GM23248 (cell line): Measurements from ENCODE around the gene CHRD. TPM values are rescaled to one million over a fixed set of nuclear protein-coding genes. Genes with fewer than 3 reads are reported as not detected.

Experiments used
- DNase-seq: peaks from one replicate; pipeline ENCODE4 v3.0.0-alpha.2; 2015
- H2AFZ ChIP-seq: fragments of 200-600 bp; sonication (generic); 2 replicates; pipeline ENCODE4 v1.6.1; 2016; ENCODE audit warnings: antibody characterized with exemption
- H3F3A ChIP-seq: fragments of 200-600 bp; sonication (generic); 2 replicates; pipeline ENCODE4 v1.6.1; 2016; ENCODE audit warnings: mild to moderate bottlenecking, antibody characterized with exemption, mixed run types; ENCODE audit not compliant: insufficient read depth
- H3K27ac ChIP-seq: fragments of 200-600 bp; sonication (generic); 2 replicates; pipeline ENCODE4 v1.5.1; 2016; ENCODE audit warnings: mild to moderate bottlenecking
- H3K27me3 ChIP-seq: fragments of 200-600 bp; sonication (generic); replicated peaks from 2 replicates; pipeline ENCODE4 v1.6.1; 2016; ENCODE audit warnings: mild to moderate bottlenecking; ENCODE audit not compliant: insufficient read depth
- H3K36me3 ChIP-seq: fragments of 200-600 bp; sonication (generic); 2 replicates; pipeline ENCODE4 v1.6.1; 2016; ENCODE audit warnings: low read depth, mild to moderate bottlenecking
- H3K4me1 ChIP-seq: fragments of 200-600 bp; sonication (generic); 2 replicates; pipeline ENCODE4 v1.6.1; 2016; ENCODE audit warnings: mild to moderate bottlenecking; ENCODE audit not compliant: insufficient read depth
- H3K4me2 ChIP-seq: fragments of 200-600 bp; sonication (generic); one replicate; pipeline ENCODE4 v1.6.1; 2016; ENCODE audit warnings: mild to moderate bottlenecking; ENCODE audit not compliant: unreplicated experiment
- H3K4me3 ChIP-seq: fragments of 200-600 bp; sonication (generic); 2 replicates; pipeline ENCODE4 v1.5.1; 2016; ENCODE audit warnings: mild to moderate bottlenecking
- H3K79me2 ChIP-seq: fragments of 200-600 bp; sonication (generic); 2 replicates; pipeline ENCODE4 v1.6.1; 2016; ENCODE audit warnings: mild to moderate bottlenecking; ENCODE audit not compliant: insufficient read depth
- H3K9ac ChIP-seq: fragments of 200-600 bp; sonication (generic); 2 replicates; pipeline ENCODE4 v1.6.1; 2016; ENCODE audit warnings: mild to moderate bottlenecking
- H3K9me2 ChIP-seq: fragments of 200-600 bp; sonication (generic); 2 replicates; pipeline ENCODE4 v1.6.1; 2016; ENCODE audit warnings: mixed run types, mild to moderate bottlenecking, moderate library complexity; ENCODE audit not compliant: insufficient read depth
- H3K9me3 ChIP-seq: fragments of 200-600 bp; sonication (generic); one replicate; pipeline ENCODE4 v1.6.1; 2017; ENCODE audit warnings: low read depth
- H4K20me1 ChIP-seq: fragments of 200-600 bp; sonication (generic); 2 replicates; pipeline ENCODE4 v1.6.0; 2016; ENCODE audit not compliant: insufficient read depth
- EZH2 ChIP-seq: fragments of 200-600 bp; sonication (generic); IDR thresholded peaks from 2 replicates; pipeline ENCODE4 v1.6.1; 2018; ENCODE audit warnings: antibody characterized with exemption, mild to moderate bottlenecking; ENCODE audit not compliant: insufficient read depth, poor library complexity, severe bottlenecking
- EZH2phosphoT487 ChIP-seq: fragments of 200-600 bp; sonication (generic); IDR thresholded peaks from 2 replicates; pipeline ENCODE4 v1.6.1; 2018; ENCODE audit warnings: antibody characterized with exemption, moderate library complexity, mild to moderate bottlenecking, low read depth; ENCODE audit not compliant: insufficient read depth
- WGBS, 2 experiments: methylation state at CpG; one replicate each; pipeline ENCODE4 v1.1.6; 2015 to 2017; ENCODE audit warnings: low lambda C conversion rate in 2 of 2, low coverage in 1 of 2; ENCODE audit errors: missing lambda C conversion rate in 2 of 2; 5-methylcytosine and 5-hydroxymethylcytosine counted together
- in situ Hi-C: fragments of 300-500 bp; cut with MboI; formaldehyde crosslinking; loops from 2 replicates; pipeline ENCODE4 v1.15.0; 2020
- polyA plus RNA-seq: library from polyadenylated mRNA; unstranded; fragments of >200 nt; fragmentation: Nextera tagmentation; extraction: Ambion mirVana; gene quantifications from 2 replicates; pipeline ENCODE4 v1.2.1, GENCODE V29; 2016
- total RNA-seq: library from RNA; depleted of rRNA; stranded (reverse); fragments of >200 nt; shearing (Covaris generic); gene quantifications from 2 replicates; pipeline ENCODE4 v1.2.3, GENCODE V29; 2014; rRNA removed

CHRD gene
- 0.22 and 0.25 TPM in 2 replicates for total RNA-seq
- 0.13 and 0.15 TPM in 2 replicates for polyA plus RNA-seq

DNA sequence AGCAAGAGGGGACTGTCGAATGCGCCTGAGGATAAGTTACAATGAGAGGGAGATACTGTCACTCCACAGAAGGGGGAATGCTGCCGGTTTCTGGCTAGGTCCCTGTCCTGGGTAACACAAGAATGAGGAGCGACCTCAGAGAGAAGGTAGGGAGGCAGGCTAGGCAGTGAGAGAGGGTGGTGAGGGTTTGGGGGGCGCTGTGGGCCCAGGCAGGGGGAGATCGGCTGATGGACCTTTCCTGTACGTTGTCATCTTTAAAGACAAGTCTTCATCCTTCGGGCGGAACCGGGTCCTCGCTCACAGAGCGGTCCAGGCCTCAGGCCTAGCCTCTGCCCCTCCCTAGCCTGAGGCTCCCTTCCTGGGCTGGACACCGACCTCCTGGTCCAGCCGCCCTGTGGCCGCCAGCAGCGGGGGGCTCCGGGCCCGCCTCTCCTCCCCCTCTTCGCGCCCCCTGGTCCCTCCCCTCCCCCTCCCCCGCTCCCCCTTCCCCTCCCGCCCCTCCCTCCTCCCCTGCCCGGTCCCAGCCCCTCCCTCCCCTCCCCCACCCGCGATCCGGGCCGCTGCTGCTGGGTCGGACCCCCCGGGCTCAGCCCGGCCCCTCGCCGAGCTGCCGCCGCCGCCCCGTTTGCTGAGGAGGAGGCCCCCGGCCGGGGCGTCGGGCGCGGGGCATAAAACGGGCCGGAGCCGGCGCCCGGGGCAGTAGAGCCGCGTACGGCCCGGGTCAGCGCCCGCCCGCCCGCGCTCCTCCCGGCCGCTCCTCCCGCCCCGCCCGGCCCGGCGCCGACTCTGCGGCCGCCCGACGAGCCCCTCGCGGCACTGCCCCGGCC lies at the start of gene CHRD:
Gene CHRD (plus strand): TSS at position 697 of the 827 bp plus-strand sequence. CDS start 265 bp downstream, outside the sequence.
- Histone ChIP-seq H3K27me3 (peaks cover 33% of the 10 kb centered on the region), H3K36me3 (no peaks in the 10 kb centered on the region), H3K79me2 (no peaks in the 10 kb centered on the region), H3F3A (no peaks in the 10 kb centered on the region), H3K9me2 (no peaks in the 10 kb centered on the region), H3K4me1 (no peaks in the 10 kb centered on the region), H3K9ac (no peak within 1 kb of the TSS), H4K20me1 (no peaks in the 10 kb centered on the region), H3K9me3 (no peaks in the 10 kb centered on the region), H2AFZ (no peak within 1 kb of the TSS), H3K27ac (no peak within 1 kb of the TSS), H3K4me2 (peak within 1 kb of the TSS; percentile 80), H3K4me3 (peak within 1 kb of the TSS; percentile 69)
- TF ChIP-seq EZH2 = no peak
- no peak for TF ChIP-seq EZH2phosphoT487
- no peak for DNase-seq
- 12 to 28% methylated on average over 11 to 31 of the region's 71 CpGs for WGBS, 2 experiments
- in situ Hi-C loops = loop anchor here (10.0 kb wide), 1 partner anchor 145 kb away; no protein-coding TSS in a partner anchor

DNA sequence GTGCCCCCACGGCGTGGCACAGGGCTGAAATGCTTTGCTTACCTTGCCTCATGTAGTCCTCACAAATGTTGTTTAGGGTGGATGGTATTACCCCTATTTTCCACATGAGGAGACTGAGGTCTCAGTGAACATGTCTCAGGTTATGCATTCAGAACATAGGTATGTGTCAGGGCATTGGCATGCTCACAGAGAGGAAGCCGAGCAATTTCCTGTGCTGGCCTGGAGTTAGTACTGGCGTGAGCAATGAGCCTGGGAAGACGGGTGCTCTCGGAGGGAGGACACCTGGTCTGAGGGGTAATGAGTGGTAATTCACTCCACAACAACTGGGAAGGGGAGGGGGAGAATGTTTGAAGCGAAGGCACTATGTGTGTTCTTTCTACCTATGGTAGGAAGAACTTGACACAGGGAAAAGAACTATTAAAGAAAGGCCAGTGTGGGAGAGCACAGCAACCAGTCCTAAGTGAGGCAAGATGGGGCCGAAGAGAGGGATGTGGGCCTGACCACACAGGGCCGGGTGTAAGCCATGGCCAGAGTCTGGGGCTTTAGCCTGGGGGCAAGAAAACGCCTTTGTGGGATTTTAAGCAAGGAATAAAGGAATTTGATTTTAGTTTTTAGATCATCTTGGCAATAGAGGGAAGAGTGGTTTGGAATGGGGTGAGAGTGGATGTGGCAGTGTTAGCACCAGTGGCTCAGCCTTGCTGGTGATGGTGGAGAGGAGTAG lies 47.3 kb upstream of the CHRD start:
- no peak overlapping the region for H3K4me3 ChIP-seq
- peaks cover 65% of the 10 kb centered on the region for H3K36me3 ChIP-seq
- in situ Hi-C loops = no loop called here
- H3K27ac ChIP-seq = peak overlapping the region; percentile 94
- H3K27me3 ChIP-seq = no peaks in the 10 kb centered on the region
- peaks cover 90% of the 10 kb centered on the region for H3F3A ChIP-seq
- no peak for TF ChIP-seq EZH2phosphoT487
- H2AFZ ChIP-seq = no peak overlapping the region
- DNase-seq = peak; percentile 95
- H3K9me3 ChIP-seq = no peaks in the 10 kb centered on the region
- peaks cover 70% of the 10 kb centered on the region for H3K79me2 ChIP-seq
- peak overlapping the region; percentile 88 for H3K9ac ChIP-seq
- no peaks in the 10 kb centered on the region for H3K9me2 ChIP-seq
- 44 to 45% methylated on average over 10 of the region's 10 CpGs for WGBS, 2 experiments
- peaks cover 61% of the 10 kb centered on the region for H3K4me1 ChIP-seq
- H3K4me2 ChIP-seq = peak overlapping the region; percentile 25
- H4K20me1 ChIP-seq = peaks cover 8% of the 10 kb centered on the region; the same call in 1 of the 2 replicates

DNA sequence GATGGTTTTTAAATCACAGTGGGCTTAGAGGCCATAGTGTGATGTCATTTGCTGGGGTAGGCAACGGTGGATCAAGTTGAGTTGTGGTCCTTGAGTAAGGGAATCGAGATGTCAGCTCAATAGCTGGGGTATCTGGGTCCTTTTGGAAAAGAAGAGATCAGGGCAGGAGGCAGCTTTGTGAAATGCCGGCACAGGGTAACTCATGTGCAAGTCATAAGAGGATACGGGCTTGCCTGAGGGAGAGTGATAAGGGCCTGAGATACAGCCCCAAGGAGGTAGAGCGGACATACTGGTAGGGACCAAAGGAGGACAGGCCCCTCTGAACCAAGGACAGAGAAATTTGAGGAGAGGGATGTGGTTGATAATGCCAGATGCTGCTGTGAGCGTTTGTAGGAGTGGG lies 46.7 kb upstream of the CHRD start:
- Histone ChIP-seq H3F3A (peaks cover 86% of the 10 kb centered on the region), H2AFZ (no peak overlapping the region), H3K27me3 (no peaks in the 10 kb centered on the region), H3K4me1 (peaks cover 67% of the 10 kb centered on the region), H3K4me3 (no peak overlapping the region), H3K9me3 (no peaks in the 10 kb centered on the region), H3K9me2 (no peaks in the 10 kb centered on the region), H4K20me1 (peaks cover 8% of the 10 kb centered on the region; the same call in 1 of the 2 replicates), H3K79me2 (peaks cover 70% of the 10 kb centered on the region), H3K36me3 (peaks cover 58% of the 10 kb centered on the region), H3K27ac (peak overlapping the region; percentile 94), H3K4me2 (no peak overlapping the region), H3K9ac (peak overlapping the region; percentile 88)
- in situ Hi-C loops = no loop called here
- 68 to 72% methylated on average over 6 of the region's 6 CpGs for whole genome bisulfite sequencing, 2 experiments
- TF ChIP-seq EZH2 (no peak), EZH2phosphoT487 (no peak)
- DNase-seq = no peak

DNA sequence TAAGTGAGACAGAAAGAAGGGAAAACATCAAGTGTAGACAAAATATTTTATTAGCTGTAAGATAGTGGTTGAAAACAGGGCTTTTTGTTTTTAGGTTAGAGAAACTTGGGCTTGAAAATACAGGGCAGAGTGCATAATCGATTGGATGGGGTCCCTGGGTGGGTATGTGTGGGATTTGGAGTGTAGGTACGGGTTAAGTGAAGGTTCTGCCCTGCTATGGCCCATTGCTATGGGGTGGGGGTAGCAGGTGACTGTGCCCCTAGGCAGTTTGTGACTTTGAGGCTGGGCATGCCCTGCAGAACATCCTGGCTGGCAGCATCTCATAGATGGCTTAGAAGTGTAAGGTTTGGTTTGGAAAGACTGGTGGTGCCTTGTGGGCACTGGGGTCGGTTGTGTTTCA lies 46.2 kb upstream of the CHRD start:
- Histone ChIP-seq H3K4me3 (no peak overlapping the region), H3K4me1 (peaks cover 72% of the 10 kb centered on the region), H3K9me2 (no peaks in the 10 kb centered on the region), H2AFZ (no peak overlapping the region), H3K9me3 (no peaks in the 10 kb centered on the region), H3F3A (peaks cover 81% of the 10 kb centered on the region), H4K20me1 (peaks cover 8% of the 10 kb centered on the region; the same call in 1 of the 2 replicates), H3K27ac (peak overlapping the region; percentile 94), H3K27me3 (no peaks in the 10 kb centered on the region), H3K36me3 (peaks cover 53% of the 10 kb centered on the region), H3K79me2 (peaks cover 70% of the 10 kb centered on the region), H3K9ac (peak overlapping the region; percentile 88), H3K4me2 (no peak overlapping the region)
- in situ Hi-C loops = no loop called here
- WGBS, 2 experiments = 67% methylated on average over 3 of the region's 3 CpGs
- DNase-seq = no peak
- no peak for TF ChIP-seq EZH2
- TF ChIP-seq EZH2phosphoT487 = no peak
